Fibroblast of gingiva (primary cell): Measurements from ENCODE around the gene EYS.
"Not testable (repeated sequence)": the region's sequence is repeated elsewhere in the genome, so short reads cannot be mapped to it uniquely, and the experiment has no call there.

ENCODE experiments used
- DNase-seq: peaks from one replicate; pipeline ENCODE4 v3.0.0-alpha.2; 2011; ENCODE audit warnings: low read depth

EYS gene

DNA sequence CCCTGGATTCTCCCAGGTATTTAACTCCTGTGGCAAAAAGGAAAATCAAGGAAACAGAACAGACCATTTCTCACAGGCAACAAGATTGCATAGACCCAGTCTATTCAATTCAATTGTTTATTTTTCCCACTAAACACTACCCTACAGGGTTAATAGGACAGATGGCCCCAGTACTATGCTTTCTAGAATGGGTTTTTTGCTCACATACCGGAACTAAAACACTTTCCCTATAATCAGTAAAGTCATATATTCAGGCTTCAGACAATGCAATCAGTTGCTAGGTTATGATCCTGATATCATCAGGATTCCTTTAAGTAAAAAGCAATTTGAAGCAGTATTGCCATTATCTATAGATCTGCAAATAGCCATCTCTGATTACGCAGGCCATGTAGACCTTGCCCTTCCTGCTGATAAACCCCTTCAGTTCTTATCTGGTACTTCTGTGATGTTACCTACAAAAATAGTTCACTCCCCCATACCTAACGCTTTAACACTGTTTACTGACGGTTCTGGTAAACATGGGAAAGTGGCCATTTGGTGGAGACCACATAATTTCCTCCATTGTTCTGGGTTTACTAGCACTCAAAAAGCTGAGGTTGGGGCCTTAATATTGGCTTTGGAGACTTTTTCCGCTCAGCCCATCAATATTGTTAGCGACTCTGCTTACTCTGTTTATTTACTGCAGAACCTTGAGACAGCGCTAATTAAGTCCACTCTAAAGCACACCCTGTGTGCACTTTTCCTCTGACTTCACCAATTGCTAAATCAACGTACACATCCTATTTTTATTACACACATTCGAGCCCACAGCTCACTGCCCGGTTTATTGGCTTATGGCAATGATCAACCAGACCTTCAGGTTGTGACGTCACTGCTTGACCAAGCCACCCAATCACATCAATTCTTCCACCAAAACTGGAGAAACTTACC lies 1405.5 kb downstream of the EYS start:
- no peak for DNase-seq

GRCh38 chr6:64299176-64299575 lies 1407.8 kb downstream of the EYS start:
- no peak for DNase-seq

DNA sequence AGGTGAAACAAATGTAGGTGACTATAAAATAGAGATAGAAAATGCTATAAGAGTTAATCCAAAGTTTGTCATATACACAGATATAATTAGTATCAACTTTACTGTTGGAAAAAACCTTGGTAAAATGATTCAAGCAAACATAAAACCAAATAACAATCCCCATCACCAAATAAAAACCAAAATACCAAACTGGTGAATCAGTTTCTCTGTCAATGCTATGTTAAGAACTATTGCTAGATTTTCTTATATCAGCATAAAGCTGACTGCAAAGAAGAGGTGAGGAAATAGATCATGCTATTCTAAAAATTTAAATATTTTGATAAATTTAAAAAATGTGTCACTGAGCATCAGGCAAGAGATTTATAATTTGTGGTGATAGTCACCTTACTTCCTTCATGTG lies 1413.0 kb downstream of the EYS start:
- no peak for DNase-seq

- no peak for DNase-seq
Observed at GRCh38 chr6:64293298-64293697, 1413.7 kb downstream of the EYS start.

DNA sequence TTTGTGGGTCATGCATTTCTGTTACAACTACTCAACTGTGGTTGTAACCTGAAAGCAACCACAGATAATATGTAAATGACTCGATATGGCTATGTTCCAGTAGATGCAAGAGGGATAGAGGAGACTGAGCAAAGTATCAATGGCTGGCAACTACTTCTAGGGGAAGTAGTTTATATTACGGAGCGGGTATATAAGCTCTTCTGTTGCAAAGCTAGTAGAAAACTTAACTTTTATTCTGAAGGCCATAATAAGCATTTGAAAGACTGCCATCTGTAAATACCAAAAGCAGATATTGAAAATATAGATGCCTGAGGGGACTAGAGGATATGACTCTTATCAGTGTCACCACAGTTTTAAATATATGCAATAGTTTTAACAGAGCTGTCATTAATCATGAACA lies 1416.2 kb downstream of the EYS start:
- DNase-seq, result no peak

DNA sequence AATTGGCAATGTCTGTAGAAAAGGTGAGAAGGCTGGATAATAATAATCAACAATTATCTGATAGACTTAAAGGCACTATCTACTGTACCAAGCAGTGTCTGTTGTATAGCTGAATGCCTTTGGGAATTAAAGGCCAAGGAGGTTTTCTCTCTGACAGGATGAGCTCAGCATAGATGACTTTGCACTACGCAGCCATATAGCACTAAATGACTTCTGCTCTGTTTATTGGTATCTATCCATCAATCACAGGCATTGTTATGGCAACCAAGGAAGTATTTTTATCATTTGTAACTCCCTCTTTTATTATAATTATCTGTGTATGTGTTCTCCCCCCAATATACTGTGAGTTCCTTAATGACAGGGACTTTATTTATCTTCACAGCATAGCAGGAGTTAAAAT lies 1417.1 kb downstream of the EYS start:
- DNase-seq, result no peak

GRCh38 chr6:64288351-64288750 lies 1418.7 kb downstream of the EYS start:
- no peak for DNase-seq

DNA sequence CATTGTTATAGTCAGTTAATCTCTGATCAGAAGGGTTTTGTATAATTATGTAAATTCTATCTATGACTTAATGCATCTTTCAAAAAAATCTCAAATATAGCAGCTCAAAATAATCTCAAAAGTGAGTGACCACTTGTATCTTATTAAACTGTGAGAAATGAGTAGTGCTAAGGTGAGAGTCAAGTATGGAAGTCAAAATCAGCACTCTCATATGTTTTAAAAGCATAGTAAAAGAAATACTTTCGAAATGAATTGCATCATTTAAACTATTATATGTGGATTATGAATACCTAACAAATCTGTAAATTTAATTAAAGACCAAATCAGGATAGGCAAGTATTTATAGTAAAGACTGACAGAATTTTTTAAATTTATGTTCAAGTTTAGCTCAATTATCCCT lies 1425.9 kb downstream of the EYS start:
- no peak for DNase-seq

- peak; percentile 21 for DNase-seq
Observed at GRCh38 chr6:64280569-64280968, 1426.5 kb downstream of the EYS start.

DNA sequence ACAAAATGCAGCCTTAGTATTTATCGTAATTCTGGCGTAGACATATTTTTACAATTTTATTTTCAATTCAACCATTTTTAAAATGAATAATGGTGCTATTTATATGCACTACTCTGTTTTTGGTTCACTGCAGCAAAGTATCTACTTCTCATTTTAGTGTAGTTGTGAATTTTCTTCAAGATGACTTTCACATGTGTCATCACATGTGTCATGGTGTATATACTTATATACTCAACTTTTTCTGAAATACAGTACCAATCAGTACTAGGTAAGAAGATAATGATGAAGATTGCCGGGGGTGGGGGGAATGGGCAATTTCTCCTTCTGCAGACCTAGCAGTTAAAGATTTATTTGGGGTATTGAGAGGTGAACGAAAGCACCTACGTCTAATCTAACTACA lies 1436.9 kb downstream of the EYS start:
- no peak for DNase-seq

GRCh38 chr6:64266351-64266821 lies 1440.6 kb downstream of the EYS start:
- peak; percentile 2 for DNase-seq

GRCh38 chr6:64263778-64264177 lies 1443.2 kb downstream of the EYS start:
- no peak for DNase-seq

DNA sequence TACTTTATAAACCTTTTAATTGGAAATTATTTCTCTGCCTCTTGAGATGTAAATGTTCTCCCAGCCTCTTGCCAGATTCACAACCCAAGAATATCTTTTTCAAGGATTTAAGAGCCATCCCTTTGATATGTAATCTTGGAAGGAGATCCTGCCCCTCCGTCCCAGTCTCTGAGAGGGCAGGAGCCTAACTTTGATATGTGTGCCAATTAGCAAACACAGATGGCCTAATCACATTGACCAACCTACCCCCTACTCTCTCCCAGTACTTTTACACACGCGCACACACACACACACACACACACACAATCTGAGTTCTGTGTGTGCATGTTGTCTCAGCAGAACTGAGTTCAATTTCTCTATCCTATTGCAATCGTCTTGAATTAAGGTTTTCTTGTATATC lies 1447.7 kb downstream of the EYS start:
- DNase-seq, result no peak

GRCh38 chr6:64258752-64259151 lies 1448.3 kb downstream of the EYS start:
- DNase-seq, result no peak

- DNase-seq, result no peak
Observed at GRCh38 chr6:64258302-64258701, 1448.7 kb downstream of the EYS start.

DNA sequence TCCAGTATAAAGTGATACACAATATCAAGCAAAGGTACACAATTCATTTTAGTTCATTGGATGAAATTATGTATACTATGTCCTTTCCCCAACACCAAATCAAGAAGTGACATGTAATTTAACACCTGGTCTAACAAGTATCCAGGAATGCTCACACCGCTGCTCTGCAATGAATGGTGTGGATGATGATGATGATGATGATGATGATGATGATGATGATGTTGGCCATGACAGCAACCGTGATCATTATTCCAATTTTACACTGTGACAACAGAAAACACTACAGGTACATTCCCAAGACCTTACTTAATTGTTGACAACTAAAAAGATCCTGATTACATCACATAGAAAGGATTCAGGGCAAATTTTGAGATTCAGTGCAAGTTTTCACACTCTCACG lies 1449.4 kb downstream of the EYS start:
- no peak for DNase-seq

DNA sequence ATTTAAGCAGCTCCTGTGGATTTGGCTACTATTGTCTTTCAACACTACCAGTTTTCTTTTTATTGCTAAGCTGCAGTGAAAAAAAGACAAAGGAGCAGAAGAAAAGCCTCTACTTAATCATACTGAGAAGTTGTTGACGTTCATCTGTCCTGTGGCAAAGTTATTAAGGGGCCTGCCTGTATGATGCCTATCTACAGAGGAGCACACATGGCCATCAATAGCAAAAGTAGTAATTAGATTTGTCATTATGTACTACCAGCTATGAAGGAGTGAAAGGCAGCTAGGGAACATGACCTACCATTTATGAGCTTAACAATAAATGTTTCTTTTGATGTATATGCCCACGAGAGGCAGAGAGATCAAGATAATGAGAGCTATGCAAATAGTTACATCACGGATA lies 1450.5 kb downstream of the EYS start:
- DNase-seq, result no peak

- no peak for DNase-seq
Observed at GRCh38 chr6:64255000-64255399, 1452.0 kb downstream of the EYS start.

- DNase-seq, result no peak
Observed at GRCh38 chr6:64254558-64254957, 1452.5 kb downstream of the EYS start.

GRCh38 chr6:64252256-64252655 lies 1454.8 kb downstream of the EYS start:
- DNase-seq, result no peak

DNA sequence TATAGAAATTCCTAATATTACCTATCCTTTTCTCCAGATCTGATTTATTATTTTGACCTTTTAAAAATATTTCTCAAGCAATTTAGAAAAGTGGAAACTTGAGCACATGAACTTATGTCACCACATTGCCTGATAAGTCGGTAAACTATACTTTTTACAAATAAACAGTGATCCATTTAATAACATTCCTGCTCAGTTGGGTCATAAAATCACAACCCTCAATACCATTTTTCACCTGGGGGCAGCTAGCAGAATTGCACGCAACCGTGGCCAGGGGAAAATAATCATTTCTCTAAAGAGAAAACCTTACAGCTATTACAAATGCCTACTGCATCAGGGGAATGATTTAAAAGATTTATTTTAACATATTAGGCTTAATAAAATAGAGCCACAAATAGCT lies 1456.9 kb downstream of the EYS start:
- peak; percentile 1 for DNase-seq

GRCh38 chr6:64249115-64249514 lies 1457.9 kb downstream of the EYS start:
- no peak for DNase-seq

- DNase-seq, result no peak
Observed at GRCh38 chr6:64243618-64244017, 1463.4 kb downstream of the EYS start.

DNA sequence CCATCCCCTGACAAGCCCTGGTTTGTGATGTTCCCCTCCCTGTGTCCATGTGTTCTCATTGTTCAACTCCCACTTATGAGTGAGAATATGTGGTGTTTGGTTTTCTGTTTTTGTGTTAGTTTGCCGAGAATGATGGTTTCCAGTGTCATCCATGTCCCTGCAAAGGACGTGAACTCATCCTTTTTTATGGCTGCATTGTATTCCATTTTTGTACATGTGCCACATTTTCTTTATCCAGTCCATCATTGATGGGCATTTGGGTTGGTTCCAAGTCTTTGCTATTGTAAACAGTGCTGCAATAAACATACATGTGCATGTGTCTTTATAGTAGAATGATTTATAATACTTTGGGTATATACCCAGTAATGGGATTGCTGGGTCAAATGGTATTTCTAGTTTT lies 1468.1 kb downstream of the EYS start:
- DNase-seq, result not testable (repeated sequence)
